HCT116 (cell line): ENCODE measurements around the gene TENM3. TPM values are rescaled to one million over a fixed set of nuclear protein-coding genes. Genes with fewer than 3 reads are reported as not detected.

Source experiments
- ATAC-seq: fragments of 200-7000 bp; cut with Tn5 transposase; 2 replicates; pipeline ENCODE4 v1.9.1; 2020; ENCODE audit warnings: mild to moderate bottlenecking, moderate library complexity
- BruUV-seq: library from RNA; stranded (reverse); fragments of 400-500 nt; replicated peaks from 2 replicates; lab custom pipeline; 2021; lab: Mats Ljungman, UMichigan
- CTCF ChIA-PET: fragments of 300-600 bp; sonication (Branson Sonifier 250); formaldehyde crosslinking; loops from one replicate; lab custom pipeline; 2021; ENCODE audit warnings: antibody characterized with exemption; lab: Charles Lee
- POLR2A ChIA-PET: fragments of 300-600, 350-600 bp; sonication (Branson Sonifier 250); formaldehyde crosslinking; loops from one replicate; lab custom pipeline; 2021; ENCODE audit warnings: antibody characterized with exemption; lab: Charles Lee
- RAD21 ChIA-PET, 2 experiments: fragments of 300-600 bp; sonication (Branson Sonifier 250); formaldehyde crosslinking; loops; one replicate each; lab custom pipeline; 2023; ENCODE audit warnings: low total read pairs in 2 of 2; ENCODE audit not compliant: uncharacterized antibody in 2 of 2, unreplicated experiment in 2 of 2, low non-redundant PET in 1 of 2; lab: Charles Lee
- DNase-seq: peaks from one replicate; pipeline ENCODE4 v3.0.0-alpha.2; 2010; ENCODE audit warnings: low read depth, low spot score
- H2AFZ ChIP-seq: fragments of 200-600 bp; shearing (Covaris generic), sonication (generic); 2 replicates; pipeline ENCODE4 v1.6.1; 2017; ENCODE audit warnings: low read depth, mixed run types, mixed read lengths, antibody characterized with exemption, low read length; ENCODE audit not compliant: poor library complexity, severe bottlenecking
- H3K27ac ChIP-seq: 2 replicates; pipeline ENCODE4 v1.5.1; 2012; ENCODE audit warnings: low read depth, low read length
- H3K27me3 ChIP-seq: fragments of 200-600 bp; sonication (generic); 2 replicates; pipeline ENCODE4 v1.6.1; 2016; ENCODE audit warnings: mixed run types, low read length, mixed read lengths; ENCODE audit not compliant: insufficient read depth
- H3K36me3 ChIP-seq, 2 experiments: fragments of 200-500 bp in 1 of 2; fragments of 200-600 bp in 1 of 2; sonication (Bioruptor generic) in 1 of 2; sonication (generic) in 1 of 2; 2 replicates each; pipeline versions ENCODE4 v1.5.1 to v1.6.1; 2014 to 2016; ENCODE audit warnings: low read length in 2 of 2, inconsistent platforms in 1 of 2, mixed read lengths in 1 of 2, mixed run types in 1 of 2; ENCODE audit not compliant: insufficient read depth in 2 of 2, control insufficient read depth in 1 of 2
- H3K4me1 ChIP-seq, 2 experiments: fragments of 200-600 bp in 1 of 2; sonication (generic) in 1 of 2; 2 replicates each; pipeline versions ENCODE4 v1.5.1 to v1.6.1; 2012 to 2017; ENCODE audit warnings: low read length in 2 of 2, inconsistent platforms in 1 of 2, mild to moderate bottlenecking in 1 of 2, mixed read lengths in 1 of 2, mixed run types in 1 of 2, moderate library complexity in 1 of 2; ENCODE audit not compliant: insufficient read depth in 2 of 2, control insufficient read depth in 1 of 2
- H3K4me2 ChIP-seq: fragments of 200-600 bp; sonication (generic); 2 replicates; pipeline ENCODE4 v1.6.1; 2017; ENCODE audit warnings: mixed run types, low read length, mixed read lengths
- H3K4me3 ChIP-seq, 2 experiments: fragments of 200-600 bp in 1 of 2; sonication (generic) in 1 of 2; replicated peaks in 1 of 2; 2 replicates each; pipeline ENCODE4 v1.5.1; 2011 to 2016; ENCODE audit warnings: low read length in 2 of 2, control low read depth in 1 of 2, low read depth in 1 of 2, mild to moderate bottlenecking in 1 of 2, mixed read lengths in 1 of 2, mixed run types in 1 of 2
- H3K79me2 ChIP-seq: fragments of 200-600 bp; sonication (generic); 2 replicates; pipeline ENCODE4 v1.6.1; 2017; ENCODE audit warnings: mild to moderate bottlenecking, mixed run types, low read length, moderate library complexity, mixed read lengths; ENCODE audit not compliant: insufficient read depth
- H3K9ac ChIP-seq: fragments of 200-600 bp; sonication (generic); 2 replicates; pipeline ENCODE4 v1.6.1; 2016; ENCODE audit warnings: low read length, mixed read lengths
- H3K9me2 ChIP-seq: fragments of 200-600 bp; sonication (generic), shearing (Covaris generic); 2 replicates; pipeline ENCODE4 v1.6.1; 2017; ENCODE audit warnings: mixed run types, mild to moderate bottlenecking, moderate library complexity; ENCODE audit not compliant: insufficient read depth
- H3K9me3 ChIP-seq, 2 experiments: fragments of 200-500 bp in 1 of 2; fragments of 200-600 bp in 1 of 2; sonication (Bioruptor generic) in 1 of 2; sonication (generic) in 1 of 2; 2 replicates each; pipeline ENCODE4 v1.6.1; 2014 to 2017; ENCODE audit warnings: low read length in 2 of 2, mixed read lengths in 2 of 2, inconsistent platforms in 1 of 2, low read depth in 1 of 2, mild to moderate bottlenecking in 1 of 2, mixed run types in 1 of 2, moderate library complexity in 1 of 2; ENCODE audit not compliant: control insufficient read depth in 1 of 2, insufficient read depth in 1 of 2
- H4K20me1 ChIP-seq: fragments of 200-600 bp; sonication (generic), shearing (Covaris generic); 2 replicates; pipeline ENCODE4 v1.6.1; 2017; ENCODE audit warnings: mixed run types, mild to moderate bottlenecking, moderate library complexity; ENCODE audit not compliant: insufficient read depth
- ATF3 ChIP-seq: IDR thresholded peaks from 2 replicates; pipeline ENCODE4 v1.6.1; 2012
- CEBPB ChIP-seq: IDR thresholded peaks from 2 replicates; pipeline ENCODE4 v1.6.1; 2012; ENCODE audit warnings: low read depth
- CTCF ChIP-seq, 3 experiments: fragments of 200-600 bp in 1 of 3; sonication (generic) in 1 of 3; IDR thresholded peaks in 2 of 3; conservative IDR thresholded peaks in 1 of 3; 2 replicates each; pipeline ENCODE4 v1.5.1; 2012 to 2017; ENCODE audit warnings: low read depth in 2 of 3, low read length in 2 of 3, antibody characterized with exemption in 1 of 3, borderline replicate concordance in 1 of 3, control low read depth in 1 of 3, mild to moderate bottlenecking in 1 of 3, mixed read lengths in 1 of 3, mixed run types in 1 of 3, moderate library complexity in 1 of 3; ENCODE audit not compliant: insufficient read depth in 1 of 3
- ELF1 ChIP-seq: IDR thresholded peaks from 2 replicates; pipeline ENCODE4 v1.6.1; 2012; ENCODE audit warnings: low read depth, borderline replicate concordance
- EZH2 ChIP-seq: fragments of 200-600 bp; sonication (generic); IDR thresholded peaks from 2 replicates; pipeline ENCODE4 v1.6.1; 2017; ENCODE audit warnings: antibody characterized with exemption, mixed run types
- EZH2phosphoT487 ChIP-seq: fragments of 200-600 bp; IDR thresholded peaks from 2 replicates; pipeline ENCODE4 v1.6.1; 2018; ENCODE audit warnings: antibody characterized with exemption, borderline replicate concordance
- FOSL1 ChIP-seq: IDR thresholded peaks from 2 replicates; pipeline ENCODE4 v1.6.1; 2012; ENCODE audit warnings: low read depth
- POLR2A ChIP-seq: IDR thresholded peaks from 2 replicates; pipeline ENCODE4 v1.7.0; 2011; ENCODE audit warnings: borderline replicate concordance; ENCODE audit not compliant: insufficient read depth, insufficient read length; ENCODE audit errors: extremely low read depth
- POLR2AphosphoS5 ChIP-seq: IDR thresholded peaks from 2 replicates; pipeline ENCODE4 v1.6.1; 2011; ENCODE audit warnings: mild to moderate bottlenecking, low read depth, low read length, moderate library complexity
- SIN3A ChIP-seq: IDR thresholded peaks from 2 replicates; pipeline ENCODE4 v1.6.1; 2012; ENCODE audit warnings: low read depth
- SP1 ChIP-seq: IDR thresholded peaks from 2 replicates; pipeline ENCODE4 v1.6.1; 2012; ENCODE audit warnings: low read depth
- SRF ChIP-seq: IDR thresholded peaks from 2 replicates; pipeline ENCODE4 v1.6.1; 2012; ENCODE audit warnings: low read depth
- TCF7L2 ChIP-seq: IDR thresholded peaks from 2 replicates; pipeline ENCODE4 v1.7.0; 2011; ENCODE audit warnings: borderline replicate concordance, inconsistent platforms; ENCODE audit not compliant: insufficient read depth, insufficient read length; ENCODE audit errors: extremely low read depth
- YY1 ChIP-seq: IDR thresholded peaks from 2 replicates; pipeline ENCODE4 v1.6.1; 2011; ENCODE audit warnings: low read length, low read depth, moderate library complexity, mild to moderate bottlenecking; ENCODE audit not compliant: insufficient replicate concordance; ENCODE audit errors: extremely low read depth
- ZFX ChIP-seq: fragments of 450-650 bp; IDR thresholded peaks from 2 replicates; pipeline ENCODE4 v1.6.1; 2017
- intact Hi-C: fragments of 100-400 bp; cut with micrococcal nuclease; formaldehyde crosslinking; loops from 2 replicates; pipeline ENCODE4 v1.10.0; 2022
- total RNA-seq: library from RNA; stranded (reverse); gene quantifications from one replicate; pipeline ENCODE4 v1.2.1, GENCODE V29; 2021; ENCODE audit not compliant: unreplicated experiment
- TF ChIP-seq, protein P1 (sequence below): IDR thresholded peaks from 2 replicates; pipeline ENCODE4 v1.6.1; 2012

TENM3 gene
- total RNA-seq, 1 experiment from 2014 or later: 0.54 TPM

DNA sequence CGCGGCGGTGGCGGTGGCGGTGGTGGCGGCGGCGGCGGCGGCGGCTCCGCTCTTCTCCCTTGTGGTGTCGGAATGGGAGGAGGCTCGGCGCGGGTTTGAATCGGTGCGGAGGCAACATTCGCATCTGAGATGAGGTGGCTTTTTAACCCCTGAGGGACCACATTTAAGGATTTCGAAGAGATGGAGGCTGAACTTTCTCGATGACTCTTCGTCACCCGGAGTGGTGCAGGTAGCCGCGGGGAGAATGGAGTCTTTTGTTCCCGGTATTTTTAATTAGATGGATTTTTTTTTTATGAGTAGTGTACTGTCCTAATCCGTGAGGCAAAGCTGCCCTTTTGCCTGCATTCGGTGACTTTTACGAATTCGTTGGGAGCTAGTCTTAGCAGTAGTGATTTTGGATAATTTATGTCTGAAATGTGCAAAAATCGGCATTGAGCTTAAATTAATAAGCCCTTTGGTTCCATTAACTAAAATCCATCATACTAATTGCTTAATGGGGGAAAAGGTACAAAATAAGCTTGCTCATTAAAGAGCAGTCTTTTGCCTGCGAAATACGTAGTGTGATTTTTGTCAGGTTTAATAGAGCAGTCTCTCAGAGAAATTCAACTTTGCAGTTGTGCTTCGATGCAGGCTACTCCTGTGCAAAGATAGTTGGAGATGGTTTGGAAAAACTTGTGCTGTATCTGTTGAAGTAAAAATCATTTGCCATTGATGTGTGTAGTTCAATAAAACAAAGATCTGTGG is 206.2 kb downstream of the TENM3 start:
- Histone ChIP-seq H3K4me1 (peaks cover 0 to 5% of the 10 kb centered on the region in 2 experiments; a peak in 1 of 4 replicates), H3K9ac (no peak overlapping the region), H2AFZ (peak overlapping the region; percentile 48), H3K27me3 (peaks cover 67% of the 10 kb centered on the region), H3K4me3 (peak overlapping the region; percentile 24 to 43), H3K36me3 (no peaks in the 10 kb centered on the region), H3K9me3 (no peaks in the 10 kb centered on the region), H3K27ac (no peak overlapping the region), H3K4me2 (peak overlapping the region; percentile 63), H4K20me1 (no peaks in the 10 kb centered on the region), H3K79me2 (no peaks in the 10 kb centered on the region), H3K9me2 (no peaks in the 10 kb centered on the region)
- RAD21 ChIA-PET: no interaction called here
- TF ChIP-seq ZFX (no peak), YY1 (no peak), ATF3 (no peak), SRF (no peak), EZH2phosphoT487 (no peak), POLR2A (no peak), CEBPB (no peak), POLR2AphosphoS5 (no peak), SP1 (no peak), FOSL1 (no peak), EZH2 (no peak), TCF7L2 (no peak), ELF1 (no peak), SIN3A (no peak), CTCF (IDR thresholded peaks at IDR 0.05 in 2 of 3, conservative IDR thresholded peaks at IDR 0.05 in 1 of 3; ENCODE audit: borderline replicate concordance in 1 of 3, insufficient read depth in 1 of 3, low read depth in 2 of 3, low read length in 2 of 3) (no peak)
- TF ChIP-seq, protein P1, sequence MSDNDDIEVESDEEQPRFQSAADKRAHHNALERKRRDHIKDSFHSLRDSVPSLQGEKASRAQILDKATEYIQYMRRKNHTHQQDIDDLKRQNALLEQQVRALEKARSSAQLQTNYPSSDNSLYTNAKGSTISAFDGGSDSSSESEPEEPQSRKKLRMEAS: no peak
- intact Hi-C loops: no loop called here
- ATAC-seq (peak; percentile 31), DNase-seq (no peak)
- BruUV-seq: no TSS peak
- CTCF ChIA-PET: no interaction called here
- POLR2A ChIA-PET: no interaction called here
